ENCODE measurements around the gene CTNNBL1.
A peak's percentile ranks its signal among the peaks of the same experiment; 100 is the strongest.
"Not testable (repeated sequence)": the region's sequence is repeated elsewhere in the genome, so short reads cannot be mapped to it uniquely, and the experiment has no call there.

CTNNBL1 gene

GRCh38 chr20:37823296-37823980 is 129.6 kb downstream of the CTNNBL1 start:
- DNase-seq: no peak

- no peak for DNase-seq
Measured at GRCh38 chr20:37827605-37828004, 133.8 kb downstream of the CTNNBL1 start.

GRCh38 chr20:37828684-37829083 is 134.9 kb downstream of the CTNNBL1 start:
- DNase-seq: no peak

- no peak for DNase-seq
Measured at GRCh38 chr20:37829128-37829527, 135.3 kb downstream of the CTNNBL1 start.

- no peak for DNase-seq
Measured at GRCh38 chr20:37833221-37833896, 139.5 kb downstream of the CTNNBL1 start.

- DNase-seq: no peak
Measured at GRCh38 chr20:37836926-37837325, 143.1 kb downstream of the CTNNBL1 start.

- DNase-seq: no peak
Measured at GRCh38 chr20:37837924-37838323, 144.1 kb downstream of the CTNNBL1 start.

- no peak for DNase-seq
Measured at GRCh38 chr20:37838769-37839431, 145.1 kb downstream of the CTNNBL1 start.

- peak; percentile 21 for DNase-seq
Measured at GRCh38 chr20:37839432-37839827, 145.6 kb downstream of the CTNNBL1 start.

- no peak for DNase-seq
Measured at GRCh38 chr20:37839955-37840354, 146.1 kb downstream of the CTNNBL1 start.

- no peak for DNase-seq
Measured at GRCh38 chr20:37841389-37841788, 147.6 kb downstream of the CTNNBL1 start.

- DNase-seq: no peak
Measured at GRCh38 chr20:37841971-37842370, 148.1 kb downstream of the CTNNBL1 start.

- no peak for DNase-seq
Measured at GRCh38 chr20:37845241-37845681, 151.4 kb downstream of the CTNNBL1 start.

- no peak for DNase-seq
Measured at GRCh38 chr20:37845878-37846277, 152.0 kb downstream of the CTNNBL1 start.

GRCh38 chr20:37846573-37846972 is 152.7 kb downstream of the CTNNBL1 start:
- peak; percentile 26 for DNase-seq

- DNase-seq: no peak
Measured at GRCh38 chr20:37848706-37849105, 154.9 kb downstream of the CTNNBL1 start.

GRCh38 chr20:37849156-37849555 is 155.3 kb downstream of the CTNNBL1 start:
- DNase-seq: no peak

GRCh38 chr20:37849566-37849965 is 155.7 kb downstream of the CTNNBL1 start:
- no peak for DNase-seq

- DNase-seq: no peak
Measured at GRCh38 chr20:37850036-37850592, 156.3 kb downstream of the CTNNBL1 start.

GRCh38 chr20:37850724-37851355 is 157.0 kb downstream of the CTNNBL1 start:
- DNase-seq: no peak

- no peak for DNase-seq
Measured at GRCh38 chr20:37852666-37853065, 158.8 kb downstream of the CTNNBL1 start.

- no peak for DNase-seq
Measured at GRCh38 chr20:37853823-37854375, 160.1 kb downstream of the CTNNBL1 start.

- not testable (repeated sequence) for DNase-seq
Measured at GRCh38 chr20:37856034-37856433, 162.2 kb downstream of the CTNNBL1 start.

All from NCI-H1436 treated with DMSO at 0.1 percent for 48 hours (cell line).